SK-N-DZ (cell line): ENCODE measurements around the gene ARID1B.
A peak's percentile ranks its signal among the peaks of the same experiment; 100 is the strongest.

Experiments used
- DNase-seq: peaks from one replicate; pipeline ENCODE4 v3.0.0-alpha.2; 2015; ENCODE audit warnings: low spot score

Gene ARID1B

DNA sequence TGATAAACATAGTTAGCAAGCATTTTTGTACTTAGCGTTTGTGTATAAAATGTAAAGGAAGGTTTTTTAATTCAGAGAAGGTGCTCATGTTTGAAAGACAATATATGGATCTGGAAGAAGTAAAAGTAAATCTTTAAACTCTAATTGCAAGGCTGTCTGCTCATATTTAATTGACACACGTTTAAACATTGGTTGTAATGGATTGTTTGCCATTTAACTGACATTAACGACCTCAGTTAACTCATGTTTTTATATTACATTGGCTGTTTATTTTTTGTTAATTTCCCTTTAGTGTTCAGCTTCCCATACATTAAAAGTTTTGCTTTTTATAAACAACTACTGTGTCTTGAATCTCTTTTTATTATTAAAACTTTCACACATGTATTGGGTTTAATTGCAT is 208.1 kb downstream of the ARID1B start:
- no peak for DNase-seq

DNA sequence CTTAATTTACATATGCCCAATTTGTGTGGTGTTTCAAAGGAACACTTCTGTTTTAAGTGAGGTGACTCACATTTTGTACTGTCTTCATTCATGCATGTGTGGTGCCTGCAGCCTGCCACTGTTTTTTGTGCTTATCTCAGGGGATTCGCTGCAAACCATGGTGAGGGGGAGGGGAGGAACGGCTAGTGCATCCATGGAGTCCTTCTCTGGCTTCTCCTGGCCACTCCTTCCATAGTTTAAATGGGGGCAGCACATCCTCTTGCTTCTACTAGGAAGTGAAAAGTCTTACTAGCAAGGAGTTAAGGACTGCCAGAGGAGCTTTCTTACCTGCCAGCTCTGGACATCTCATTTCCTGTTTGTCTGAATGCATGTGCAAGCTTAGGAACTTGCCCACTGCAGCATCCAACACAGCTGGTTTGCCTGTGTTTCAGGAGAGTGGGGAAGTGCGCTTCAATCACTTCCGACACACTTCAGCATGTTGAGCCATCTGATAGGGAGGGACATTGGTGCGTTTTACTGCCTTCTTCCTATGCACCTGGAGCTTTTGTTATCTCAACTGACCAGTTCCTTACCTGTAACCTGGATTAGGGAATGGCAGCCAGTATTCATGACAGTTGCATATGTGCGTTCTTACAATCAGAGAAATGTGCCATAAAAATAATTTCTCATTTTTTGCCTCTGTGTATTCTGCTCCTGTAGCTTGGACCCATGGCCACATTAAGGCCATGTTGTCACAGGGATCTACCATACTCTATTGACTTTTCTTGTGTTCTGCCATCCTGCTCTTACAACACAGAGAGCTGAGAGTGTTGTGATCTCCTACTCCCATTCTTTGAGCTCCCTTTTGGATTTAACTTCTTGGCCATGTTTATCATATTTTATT is 211.3 kb downstream of the ARID1B start:
- peak; percentile 20 for DNase-seq

DNA sequence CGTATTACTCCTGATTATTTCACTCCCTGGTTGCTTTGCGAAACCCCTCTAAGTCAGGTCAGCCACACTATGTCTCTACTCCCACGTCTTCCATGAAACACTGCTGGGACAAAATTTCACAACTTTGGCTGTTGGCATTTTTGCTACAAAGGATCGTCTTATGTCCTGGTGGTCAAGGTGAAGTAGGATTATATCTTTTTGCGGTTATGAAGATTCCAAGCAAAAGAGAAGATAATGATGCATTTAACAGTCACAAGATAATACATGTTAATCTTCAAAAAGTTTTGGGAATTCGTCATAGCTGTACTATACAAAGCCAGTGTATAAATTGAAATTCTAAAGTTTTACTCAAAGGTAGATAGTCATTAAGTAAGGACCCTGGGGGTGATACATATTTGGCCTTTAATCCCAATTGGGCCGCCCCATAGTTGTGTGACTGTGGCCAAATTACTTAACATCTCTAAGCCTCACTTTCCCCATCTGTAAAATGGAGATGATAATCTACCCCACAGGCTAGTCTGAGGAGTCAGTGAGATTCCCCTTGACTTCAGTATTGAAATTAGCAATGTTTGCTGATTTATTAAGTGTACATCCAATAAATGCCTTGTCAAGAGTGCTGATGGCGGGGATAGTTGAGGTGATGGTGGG is 212.1 kb downstream of the ARID1B start:
- no peak for DNase-seq

DNA sequence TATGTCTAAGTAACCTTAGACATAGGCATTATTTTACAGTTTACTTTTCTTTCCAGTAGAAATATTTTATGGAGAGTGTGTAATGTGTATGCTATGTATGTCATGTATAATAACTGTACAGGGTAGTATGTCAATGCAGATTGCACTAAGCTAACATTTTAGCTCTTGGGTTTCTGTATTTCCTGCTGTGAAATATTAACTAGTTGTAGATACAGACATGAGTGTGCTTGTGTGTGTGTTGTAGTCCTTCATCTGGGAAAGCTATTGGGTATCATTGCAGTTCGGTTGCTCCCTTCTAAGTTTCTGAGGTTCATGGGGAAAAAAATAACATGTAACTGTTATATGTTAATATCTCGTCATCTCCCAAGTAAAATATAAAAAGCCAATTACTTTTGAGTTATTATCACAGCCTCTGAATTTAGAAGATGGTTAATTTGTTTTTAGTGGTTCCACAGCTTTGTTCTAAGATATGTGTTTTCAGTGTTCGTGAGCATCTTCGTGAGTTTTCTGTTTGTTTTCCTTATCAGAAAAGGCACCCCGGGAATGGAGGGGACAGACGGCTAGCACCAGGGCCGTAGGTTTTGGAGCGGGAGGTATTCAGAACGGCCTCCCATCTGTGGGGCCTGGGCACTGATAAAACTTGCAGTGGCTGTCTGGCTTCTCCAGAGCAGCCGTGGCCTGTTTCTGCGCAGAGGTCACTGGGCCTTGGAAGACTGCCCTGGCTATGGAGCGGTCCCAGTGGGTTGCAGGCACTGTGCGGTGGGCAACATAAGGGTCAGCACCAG is 215.0 kb downstream of the ARID1B start:
- no peak for DNase-seq

DNA sequence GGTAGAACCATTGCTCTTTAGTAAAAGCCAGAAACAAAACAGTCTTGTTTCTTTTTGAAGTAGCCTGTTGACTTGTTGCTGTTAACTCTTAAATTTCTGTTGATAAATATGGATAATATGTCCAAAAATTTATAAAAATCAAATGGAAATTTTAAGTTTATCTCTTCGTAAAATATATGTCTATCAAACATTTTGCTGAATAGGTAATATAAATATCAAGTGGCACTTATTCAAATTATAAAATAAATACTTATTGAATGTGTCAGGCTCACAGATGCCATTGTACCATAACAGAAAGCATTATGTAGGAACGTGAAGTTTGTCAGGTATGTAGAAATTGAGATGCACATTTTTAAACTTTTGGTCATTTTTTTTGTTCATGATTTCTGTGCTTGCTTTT is 216.5 kb downstream of the ARID1B start:
- DNase-seq, result no peak

DNA sequence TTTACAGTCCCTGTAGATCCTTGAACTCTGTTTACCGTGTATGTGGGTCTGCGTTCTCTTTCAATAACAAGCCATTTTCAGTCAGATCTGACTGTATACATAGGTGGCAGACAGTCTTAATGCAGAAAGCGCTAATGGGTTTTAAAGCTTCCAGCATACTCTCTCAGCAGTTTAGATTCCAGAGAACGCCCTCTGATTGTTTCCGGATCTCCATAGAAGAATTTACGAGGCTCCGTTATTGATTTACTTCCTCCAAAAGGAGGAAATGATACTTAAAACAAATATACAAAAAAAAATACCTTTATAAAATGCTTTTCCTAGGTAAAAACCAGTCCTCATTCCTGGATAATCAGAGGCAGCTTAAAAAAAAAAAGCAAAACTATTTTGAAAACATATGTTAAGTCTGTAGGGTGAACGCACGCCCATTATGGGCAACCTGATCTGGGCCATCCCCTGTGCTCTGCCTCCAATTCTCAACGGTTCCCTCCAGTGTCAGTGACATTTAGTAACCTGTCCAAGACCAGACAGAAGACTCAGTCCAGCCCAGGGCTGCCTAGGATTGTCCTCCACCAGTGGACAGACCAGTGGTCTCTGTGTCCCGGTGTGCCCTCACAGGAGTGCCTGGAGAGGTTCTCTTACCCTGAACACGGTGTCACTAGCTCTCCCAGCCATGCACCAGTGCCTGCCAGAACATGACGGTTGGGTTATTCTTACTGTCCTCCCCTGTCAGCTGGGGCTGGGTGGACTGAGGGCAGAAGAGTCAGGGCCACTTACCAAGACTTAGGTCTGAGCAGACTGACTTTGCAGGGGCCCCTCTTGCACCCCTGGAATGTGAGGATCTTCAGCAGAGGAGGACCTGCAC is 217.3 kb downstream of the ARID1B start:
- DNase-seq, result no peak

DNA sequence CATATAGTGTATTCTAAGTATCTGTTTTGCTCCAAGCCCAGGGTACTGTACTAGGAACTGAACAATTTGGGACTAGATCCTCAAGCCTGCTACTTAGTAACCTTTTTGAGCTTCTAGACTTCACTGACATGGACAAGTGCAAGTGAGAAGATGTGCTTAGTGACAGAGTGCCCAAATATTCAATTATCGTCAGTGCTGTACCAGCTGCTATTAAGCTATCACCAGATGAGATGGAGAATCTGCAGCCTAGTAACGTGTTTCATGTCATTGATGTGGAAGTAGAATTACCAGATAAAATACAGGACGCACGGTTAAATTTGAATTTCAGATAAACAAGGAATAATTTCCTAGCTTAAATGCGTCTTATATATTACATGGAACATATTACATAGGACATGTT is 218.3 kb downstream of the ARID1B start:
- no peak for DNase-seq

DNA sequence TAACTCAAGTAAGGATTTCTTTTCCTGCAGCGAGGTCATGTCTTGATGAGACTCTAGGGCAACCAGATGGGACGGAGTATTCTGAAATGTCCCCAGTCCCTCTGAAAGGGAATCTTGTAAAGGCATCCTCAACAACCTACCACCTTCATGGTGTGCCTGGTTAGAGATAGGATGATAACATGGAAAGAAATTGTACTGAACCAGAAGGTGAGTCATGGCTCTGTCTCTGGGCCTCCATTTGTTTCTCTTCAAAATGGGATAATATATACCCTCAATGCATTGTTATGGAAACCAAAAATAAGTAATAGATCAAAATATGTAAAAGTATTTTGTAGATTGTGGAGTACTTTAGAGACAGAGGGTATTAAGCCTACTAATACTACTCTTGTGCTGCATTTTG is 219.1 kb downstream of the ARID1B start:
- DNase-seq, result no peak

DNA sequence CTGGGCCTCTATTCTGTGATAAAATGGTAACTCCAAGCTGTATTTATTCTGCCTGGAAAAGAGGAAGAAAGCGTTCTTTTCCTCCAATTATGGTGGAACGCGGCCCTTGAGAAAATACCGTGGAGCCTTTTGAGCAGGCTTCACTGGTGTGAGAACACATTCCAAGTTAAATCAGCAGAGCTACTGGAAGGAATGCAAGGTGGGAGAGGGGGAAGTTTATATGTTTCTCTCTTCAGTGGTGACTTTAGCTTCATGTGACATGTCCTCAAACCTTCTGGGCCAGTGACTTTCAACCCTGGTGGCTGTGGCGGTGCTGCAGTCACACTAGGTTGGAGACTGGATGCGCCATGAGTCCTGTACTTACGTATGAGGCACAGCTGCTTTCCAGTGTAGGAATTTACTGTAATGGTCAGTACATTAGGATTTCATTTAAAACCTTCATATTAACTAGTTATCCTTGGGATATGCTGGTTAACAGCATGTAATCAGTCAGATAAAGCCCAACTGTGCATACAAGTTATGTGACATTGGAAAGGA is 221.7 kb downstream of the ARID1B start:
- no peak for DNase-seq

DNA sequence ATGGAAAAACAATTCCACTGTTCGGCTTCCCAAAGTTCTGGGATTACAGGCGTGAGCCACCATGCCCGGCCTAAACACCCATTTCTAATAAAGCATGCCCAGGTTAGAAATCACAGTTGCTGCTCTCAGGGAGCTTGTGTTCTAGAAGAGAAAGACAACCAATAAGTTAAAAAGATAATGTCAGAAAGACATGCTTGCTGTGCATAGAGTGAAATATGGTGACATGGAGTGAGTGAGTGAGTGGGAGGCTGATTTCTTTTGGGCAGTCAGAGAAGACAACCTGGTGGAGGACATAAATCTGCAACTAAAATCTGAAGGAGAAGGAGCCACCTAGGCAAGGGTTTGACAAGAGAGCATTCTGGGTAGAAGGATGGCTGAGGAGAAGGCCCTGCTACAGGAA is 222.6 kb downstream of the ARID1B start:
- DNase-seq, result no peak

DNA sequence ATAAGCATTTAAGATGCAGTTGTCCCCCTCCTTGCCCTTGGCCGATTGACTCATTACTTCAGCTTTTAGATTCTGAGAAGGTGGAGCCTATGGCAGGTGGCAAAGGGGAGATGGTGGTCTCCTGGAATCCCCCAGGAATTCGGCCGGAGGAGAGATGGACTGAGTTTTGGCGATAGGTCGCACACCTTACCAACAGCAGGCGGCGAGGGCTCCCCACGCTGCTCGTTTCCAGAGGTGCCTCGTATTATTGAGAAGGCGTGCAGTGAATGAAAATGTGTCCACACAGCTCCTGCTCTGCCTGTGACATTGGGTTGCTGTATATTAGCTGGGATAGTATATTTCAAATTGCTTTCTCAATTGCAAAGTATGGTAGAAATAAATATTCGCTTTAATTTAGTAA is 224.5 kb downstream of the ARID1B start:
- DNase-seq, result no peak

DNA sequence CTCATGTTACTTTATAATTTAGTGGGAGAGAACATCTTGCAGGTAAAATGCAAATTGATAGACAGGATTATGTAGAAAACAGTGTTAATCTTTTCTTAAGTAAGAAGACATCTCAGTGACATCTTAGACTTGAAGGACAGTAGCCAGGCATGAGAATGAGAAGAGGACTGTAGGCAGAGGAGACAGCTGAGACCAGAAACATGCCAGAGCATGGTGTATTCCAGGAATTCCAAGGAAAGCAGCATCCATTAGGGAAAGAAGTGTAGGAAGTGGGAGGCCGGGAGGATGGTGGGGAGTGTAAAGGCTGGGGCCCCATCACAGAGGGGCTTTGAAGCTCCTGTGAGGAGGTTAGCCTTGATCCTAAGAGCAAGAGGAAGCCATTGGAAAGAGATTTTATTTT is 225.6 kb downstream of the ARID1B start:
- DNase-seq, result no peak

DNA sequence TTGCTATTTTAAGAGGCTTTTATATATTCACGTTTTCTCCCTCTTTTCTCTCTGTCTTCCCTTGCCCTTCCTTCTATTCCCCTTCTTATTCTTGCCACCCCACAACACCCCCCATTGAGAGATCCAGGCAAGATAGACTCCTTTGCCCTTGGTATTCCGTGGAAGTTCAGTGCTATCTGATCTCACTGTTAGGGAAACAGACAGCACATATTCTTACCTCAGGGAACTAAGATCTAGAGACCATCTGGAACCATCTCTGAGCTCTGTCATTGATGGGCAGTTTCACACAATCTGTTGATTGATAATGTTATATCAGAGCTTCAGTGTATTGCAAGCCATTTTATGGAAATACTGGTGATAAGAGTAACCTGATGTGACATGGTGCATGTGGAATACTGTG is 228.8 kb downstream of the ARID1B start:
- no peak for DNase-seq

DNA sequence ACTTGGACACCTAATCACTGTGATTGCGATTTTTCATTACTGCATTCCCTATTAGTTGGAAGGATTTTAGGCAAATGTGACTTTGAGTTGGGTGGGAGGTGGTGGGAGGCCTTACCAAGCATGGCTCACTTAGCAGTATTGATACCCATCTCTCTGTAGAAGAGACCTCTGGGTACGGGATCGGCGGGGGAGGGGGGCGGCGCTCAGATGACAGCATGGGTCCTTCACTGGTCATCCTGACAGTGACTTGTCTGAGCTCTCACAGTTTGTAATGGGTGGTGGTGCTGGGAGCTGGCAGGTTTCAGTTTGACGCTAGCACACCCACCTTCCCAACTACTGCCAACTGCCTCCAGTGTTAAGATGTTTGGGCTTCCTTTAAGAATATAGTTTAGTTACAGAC is 231.4 kb downstream of the ARID1B start:
- no peak for DNase-seq

DNA sequence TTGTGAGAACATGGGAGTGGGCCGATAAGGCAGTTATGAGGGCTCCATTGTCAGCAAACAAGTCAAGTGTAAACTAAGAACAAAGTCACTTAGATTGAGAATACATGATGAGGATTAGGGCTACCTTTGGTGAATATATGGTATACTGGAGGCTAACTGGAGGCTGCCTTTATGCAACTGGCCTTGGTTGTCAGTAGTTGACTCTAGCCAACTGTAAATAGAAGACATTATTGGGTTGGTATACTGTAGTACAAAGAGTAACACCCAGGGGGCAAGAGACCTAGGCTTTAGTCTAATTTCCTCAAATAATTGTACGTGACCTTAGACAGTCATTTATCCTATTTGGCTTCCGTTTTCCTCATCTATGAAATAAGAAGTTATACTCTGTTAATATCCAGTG is 235.2 kb downstream of the ARID1B start:
- DNase-seq, result no peak

DNA sequence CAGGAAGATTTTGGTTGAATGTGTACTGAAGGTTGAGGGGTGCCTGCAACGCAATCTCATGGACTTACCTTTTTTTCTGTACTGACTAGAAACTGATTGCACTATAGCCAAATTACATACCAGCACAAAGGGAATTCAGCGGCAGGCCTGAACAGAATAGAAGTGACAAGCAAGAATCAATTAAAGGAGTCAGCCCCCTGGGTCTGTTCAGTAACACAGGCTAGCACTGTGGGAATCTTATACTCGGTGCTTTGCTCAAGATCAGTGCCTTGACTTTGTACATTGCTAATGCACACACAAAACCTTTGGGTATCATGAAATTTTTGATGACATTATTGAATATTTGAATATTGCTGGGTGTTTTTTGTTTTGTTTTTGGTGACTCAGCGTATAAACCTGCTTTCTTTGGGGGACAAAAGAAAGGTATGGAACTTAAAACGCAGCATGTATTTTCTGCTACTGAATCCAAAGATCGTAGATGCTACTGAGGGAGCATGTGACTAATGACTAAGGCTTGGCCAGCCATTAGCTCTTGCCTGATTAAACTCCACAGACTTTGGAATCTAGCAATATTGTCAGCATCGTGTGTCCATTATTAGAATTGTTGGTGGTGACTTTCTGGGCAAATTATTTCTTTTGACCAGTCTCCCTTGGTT is 236.6 kb downstream of the ARID1B start:
- no peak for DNase-seq

DNA sequence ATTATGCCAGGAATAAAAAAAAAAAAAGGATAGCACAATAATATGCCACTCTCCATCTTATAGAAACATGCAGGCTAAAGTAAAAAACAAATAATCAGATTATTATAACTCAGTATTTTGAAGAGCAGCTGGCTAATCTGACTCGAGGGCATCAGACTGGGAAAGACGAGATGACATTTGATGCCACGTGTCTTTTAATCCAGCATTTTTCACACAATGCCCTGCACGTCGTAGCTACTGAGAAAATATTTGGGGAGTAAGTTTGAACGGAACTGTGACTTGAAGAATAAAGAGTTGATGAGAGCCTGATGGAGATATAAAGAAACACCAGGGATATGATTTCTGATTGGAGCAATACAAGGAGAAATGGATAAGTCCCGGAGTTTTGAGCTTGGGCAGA is 237.7 kb downstream of the ARID1B start:
- no peak for DNase-seq

DNA sequence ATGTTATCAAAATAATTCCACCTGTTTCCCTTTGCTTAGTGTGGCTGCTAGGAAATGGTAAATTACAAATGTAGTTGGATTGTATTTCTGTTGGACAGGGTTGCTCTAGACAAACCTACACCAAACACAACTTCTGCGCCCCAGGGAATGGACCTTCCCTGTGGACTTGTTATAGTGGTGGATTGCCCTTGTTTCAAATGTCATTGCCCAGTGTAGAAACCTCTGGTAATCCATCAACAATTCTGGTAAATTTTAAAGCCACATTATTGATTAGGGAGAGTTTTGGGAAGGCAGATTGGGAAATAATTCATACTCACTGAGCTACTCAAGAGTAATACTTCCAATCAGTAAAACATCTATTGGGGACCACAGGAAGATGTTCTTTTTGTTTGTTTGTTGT is 239.8 kb downstream of the ARID1B start:
- no peak for DNase-seq

DNA sequence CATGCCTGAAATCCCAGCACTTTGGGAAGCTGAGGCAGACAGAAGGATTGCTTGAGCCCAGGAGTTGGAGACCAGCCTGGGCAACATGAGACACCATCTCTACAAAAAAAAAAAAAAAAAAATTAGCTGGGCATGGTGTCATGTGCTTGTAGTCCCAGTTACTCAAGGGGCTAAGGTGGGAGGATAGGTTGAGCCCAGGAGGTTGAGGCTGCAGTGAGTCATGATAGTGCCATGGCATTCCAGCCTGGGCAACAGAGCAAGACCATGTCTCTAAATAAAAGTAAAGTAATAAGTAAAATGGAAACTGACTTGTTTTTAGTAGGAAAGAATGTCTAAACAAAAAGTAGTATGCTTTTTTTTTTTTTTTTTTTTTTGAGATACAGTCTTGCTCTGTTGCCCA is 240.7 kb downstream of the ARID1B start:
- DNase-seq, result no peak

DNA sequence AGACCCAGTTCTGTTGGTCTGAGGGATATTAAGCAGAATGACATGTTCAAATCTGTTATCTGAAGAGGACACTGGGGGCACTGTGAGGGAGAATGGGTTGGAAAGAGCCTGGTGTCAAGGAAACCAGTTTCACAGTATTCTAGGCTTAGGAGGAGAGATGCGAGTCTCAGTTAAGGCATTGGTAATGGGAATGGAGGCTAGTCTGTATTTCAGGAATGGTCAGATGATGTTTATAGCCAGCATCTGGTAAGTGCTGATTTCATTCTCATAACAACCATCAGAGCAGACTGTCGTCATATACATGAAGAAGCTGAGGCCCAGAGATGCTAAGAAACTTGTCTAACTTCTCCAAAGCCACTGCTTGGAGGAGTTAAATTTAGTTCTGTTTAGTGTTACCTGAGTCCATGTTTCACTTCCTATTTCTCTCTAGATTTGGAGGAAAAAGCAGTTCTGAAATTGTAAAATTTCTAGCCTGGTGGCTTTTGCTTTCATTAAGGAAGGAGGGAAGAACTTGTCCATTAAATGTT is 242.0 kb downstream of the ARID1B start:
- DNase-seq, result peak; percentile 37
